Activated T-cell treated with anti-CD3 and anti-CD28 coated beads, Interleukin-2, amount 50 U/mL, for 24 hours (primary cell): ENCODE measurements around the gene SOX12.
"Not testable (repeated sequence)": the region's sequence is repeated elsewhere in the genome, so short reads cannot be mapped to it uniquely, and the experiment has no call there.

Experiments
- DNase-seq: peaks from one replicate; pipeline ENCODE4 v3.0.0-alpha.2; 2020
- H3K27ac Mint-ChIP-seq: 2 replicates; pipeline ENCODE4 v1.8.0; 2020; ENCODE audit warnings: mild to moderate bottlenecking, mixed read lengths
- H3K27me3 Mint-ChIP-seq: 2 replicates; pipeline ENCODE4 v1.8.0; 2020; ENCODE audit warnings: mixed read lengths
- H3K36me3 Mint-ChIP-seq: 2 replicates; pipeline ENCODE4 v1.8.0; 2020; ENCODE audit warnings: low read depth, mixed read lengths
- H3K4me1 Mint-ChIP-seq: 2 replicates; pipeline ENCODE4 v1.8.0; 2020; ENCODE audit warnings: low read depth, mixed read lengths
- H3K4me3 Mint-ChIP-seq: 2 replicates; pipeline ENCODE4 v1.8.0; 2020; ENCODE audit warnings: mild to moderate bottlenecking, moderate library complexity, mixed read lengths
- H3K9me3 Mint-ChIP-seq: 2 replicates; pipeline ENCODE4 v1.8.0; 2020; ENCODE audit warnings: mixed read lengths

SOX12 gene

DNA sequence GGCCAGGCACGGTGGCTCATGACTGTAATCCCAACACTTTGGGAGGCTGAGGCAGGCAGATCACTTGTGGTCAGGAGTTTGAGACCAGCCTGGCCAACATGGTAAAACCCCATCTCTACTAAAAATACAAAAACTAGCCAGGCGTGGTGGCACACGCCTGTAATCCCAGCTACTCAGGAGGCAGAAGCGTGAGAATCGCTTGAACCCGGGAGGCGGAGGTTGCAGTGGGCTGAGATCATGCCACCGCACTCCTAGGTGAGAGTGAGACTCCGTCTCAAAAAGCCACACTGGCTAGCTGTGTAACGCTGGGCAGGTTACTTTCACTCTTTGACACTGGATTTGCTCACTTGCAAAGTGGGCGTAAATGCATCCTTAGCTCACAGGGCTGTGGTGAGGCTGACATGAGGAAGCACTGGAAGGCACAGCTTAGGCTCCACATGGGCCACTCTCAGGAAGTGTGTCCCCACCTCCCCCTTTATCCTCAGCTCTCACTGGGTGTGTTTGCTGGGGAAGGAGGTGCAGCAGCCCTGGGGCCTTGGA, 47.3 kb downstream of the SOX12 start:
- peaks cover 20% of the 10 kb centered on the region for H3K4me1 Mint-ChIP-seq
- H3K4me3 Mint-ChIP-seq, H3K9me3 Mint-ChIP-seq, H3K27ac Mint-ChIP-seq, H3K27me3 Mint-ChIP-seq, H3K36me3 Mint-ChIP-seq, DNase-seq: not testable (repeated sequence)

DNA sequence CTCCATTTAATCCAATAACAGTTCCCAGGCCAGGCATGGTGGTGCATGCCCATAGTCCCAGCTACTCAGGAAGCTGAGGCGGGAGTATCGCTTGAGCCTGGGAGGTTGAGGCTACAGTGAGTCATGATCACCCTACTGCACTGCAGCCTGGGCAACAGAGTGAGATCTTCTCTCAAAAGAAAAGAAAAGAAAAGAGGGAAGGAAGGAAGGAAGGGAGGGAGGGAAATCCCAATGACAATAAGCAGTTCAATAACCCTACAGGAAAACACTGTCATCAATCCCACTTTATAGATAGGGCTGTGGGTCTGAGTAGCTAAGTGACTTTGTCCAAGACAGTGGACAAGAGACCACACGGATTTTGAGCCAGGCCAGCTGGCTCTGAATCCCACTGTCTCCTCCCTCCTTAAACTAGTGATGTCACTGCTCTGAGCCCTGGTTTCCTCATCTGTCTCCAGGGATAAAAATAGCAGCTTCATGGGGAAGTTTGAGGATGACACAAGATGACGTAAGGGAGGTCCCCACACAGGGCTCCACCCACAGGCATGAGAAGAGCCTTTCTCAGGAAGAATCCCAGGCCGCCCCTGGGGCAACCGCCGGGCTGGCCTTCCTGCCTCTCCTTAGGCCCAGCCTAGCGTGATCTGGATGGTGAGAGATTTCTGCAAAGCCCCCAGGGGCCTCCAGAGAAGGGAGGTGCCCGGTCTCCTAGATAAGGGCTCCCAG, 48.0 kb downstream of the SOX12 start:
- Mint-ChIP-seq H3K9me3 (no peaks in the 10 kb centered on the region), H3K36me3 (no peaks in the 10 kb centered on the region), H3K4me3 (no peak overlapping the region), H3K27me3 (no peaks in the 10 kb centered on the region), H3K27ac (no peak overlapping the region), H3K4me1 (peaks cover 20% of the 10 kb centered on the region)
- no peak for DNase-seq

GRCh38 chr20:375265-375889, 50.0 kb downstream of the SOX12 start:
- H3K4me3 Mint-ChIP-seq, result no peak overlapping the region
- H3K36me3 Mint-ChIP-seq, result no peaks in the 10 kb centered on the region
- peaks cover 26% of the 10 kb centered on the region for H3K4me1 Mint-ChIP-seq
- no peak overlapping the region for H3K27ac Mint-ChIP-seq
- DNase-seq, result no peak
- no peaks in the 10 kb centered on the region for H3K27me3 Mint-ChIP-seq
- no peaks in the 10 kb centered on the region for H3K9me3 Mint-ChIP-seq

DNA sequence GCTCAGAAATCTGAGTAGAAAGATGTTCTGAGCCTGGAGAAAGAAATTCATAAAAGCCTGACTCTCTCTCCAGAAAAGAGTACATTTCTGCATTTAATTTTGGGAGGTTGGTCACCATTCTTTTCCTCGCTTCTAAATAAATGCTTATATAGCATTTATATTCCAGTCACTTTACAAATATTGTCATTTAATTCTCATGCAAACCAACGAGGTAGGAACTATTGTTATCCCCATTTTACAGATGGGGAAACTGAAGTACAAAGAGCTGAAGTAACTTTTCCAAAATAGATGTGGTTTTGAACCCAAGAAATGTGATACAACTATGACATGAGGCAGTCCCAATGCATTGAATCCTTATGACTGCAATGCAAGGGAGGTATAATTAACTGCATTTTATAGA, 50.7 kb downstream of the SOX12 start:
- no peak overlapping the region for H3K4me3 Mint-ChIP-seq
- no peak overlapping the region for H3K27ac Mint-ChIP-seq
- H3K4me1 Mint-ChIP-seq, result peaks cover 26% of the 10 kb centered on the region
- no peak for DNase-seq
- no peaks in the 10 kb centered on the region for H3K27me3 Mint-ChIP-seq
- H3K36me3 Mint-ChIP-seq, result peaks cover 2% of the 10 kb centered on the region
- no peaks in the 10 kb centered on the region for H3K9me3 Mint-ChIP-seq

GRCh38 chr20:376750-377149, 51.4 kb downstream of the SOX12 start:
- no peak overlapping the region for H3K27ac Mint-ChIP-seq

DNA sequence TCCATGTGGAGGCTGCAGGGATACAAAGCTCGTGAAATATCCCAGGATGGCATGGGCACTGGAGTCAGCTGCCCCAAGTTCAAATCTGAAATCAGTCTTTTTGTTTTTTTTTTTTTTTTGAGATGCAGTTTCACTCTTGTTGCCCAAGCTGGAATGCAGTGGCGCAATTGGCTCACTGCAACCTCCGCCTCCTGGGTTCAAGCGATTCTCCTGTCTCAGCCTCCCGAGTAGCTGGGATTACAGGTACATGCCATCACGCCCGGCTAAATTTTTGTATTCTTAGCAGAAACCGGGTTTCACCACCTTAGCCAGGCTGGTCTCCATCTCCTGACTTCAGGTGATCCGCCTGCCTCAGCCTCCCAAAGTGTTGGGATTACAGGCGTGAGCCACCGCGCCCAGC, 52.2 kb downstream of the SOX12 start:
- H3K9me3 Mint-ChIP-seq, DNase-seq, H3K27ac Mint-ChIP-seq, H3K4me3 Mint-ChIP-seq, H3K27me3 Mint-ChIP-seq, H3K36me3 Mint-ChIP-seq: not testable (repeated sequence)
- H3K4me1 Mint-ChIP-seq, result peaks cover 23% of the 10 kb centered on the region

More at GRCh38 chr20:376750-377149, 51.4 kb downstream of the SOX12 start:
- Mint-ChIP-seq H3K4me3 (no peak overlapping the region), H3K9me3 (no peaks in the 10 kb centered on the region), H3K27me3 (no peaks in the 10 kb centered on the region), H3K4me1 (peaks cover 25% of the 10 kb centered on the region), H3K36me3 (peaks cover 5% of the 10 kb centered on the region)
- no peak for DNase-seq

- H3K9me3 Mint-ChIP-seq, result no peaks in the 10 kb centered on the region
- no peak overlapping the region for H3K4me3 Mint-ChIP-seq
- H3K27me3 Mint-ChIP-seq, result no peaks in the 10 kb centered on the region
- H3K27ac Mint-ChIP-seq, result no peak overlapping the region
- peaks cover 26% of the 10 kb centered on the region for H3K4me1 Mint-ChIP-seq
- H3K36me3 Mint-ChIP-seq, result peaks cover 13% of the 10 kb centered on the region
- no peak for DNase-seq
Measured at GRCh38 chr20:378961-379336, 53.6 kb downstream of the SOX12 start.
